GM10248 (cell line): ENCODE measurements around the gene LAMC1.

ENCODE experiments used
- CTCF ChIA-PET: fragments of 300-600 bp; sonication (Branson Sonifier 250); formaldehyde crosslinking; extraction: SDS; loops from one replicate; lab custom pipeline; 2021; ENCODE audit warnings: antibody characterized with exemption; lab: Yijun Ruan, JAX
- POLR2A ChIA-PET: fragments of 350-650 bp; sonication (Branson Sonifier 250); formaldehyde crosslinking; extraction: SDS; loops from one replicate; lab custom pipeline; 2020; ENCODE audit warnings: antibody characterized with exemption; lab: Yijun Ruan, JAX
- DNase-seq: peaks from one replicate; pipeline ENCODE4 v3.0.0; 2012; ENCODE audit errors: extremely low spot score
- CTCF ChIP-seq: IDR thresholded peaks from 2 replicates; pipeline ENCODE4 v1.5.1; 2012; ENCODE audit warnings: mild to moderate bottlenecking, low read depth; ENCODE audit errors: extremely low read depth, missing control alignments, control extremely low read depth

LAMC1 gene

GRCh38 chr1:183125279-183125999 lies 102.2 kb downstream of the LAMC1 start:
- TF ChIP-seq CTCF: no peak
- ChIA-PET POLR2A (no interaction called here), CTCF (interaction anchor here (1.4 kb wide), 1 partner anchor 12 kb away, joined by 5 read pairs; no protein-coding TSS in a partner anchor)
- DNase-seq: no peak

GRCh38 chr1:183126000-183126366 lies 102.8 kb downstream of the LAMC1 start:
- no peak for TF ChIP-seq CTCF
- ChIA-PET POLR2A (no interaction called here), CTCF (interaction anchor here (1.4 kb wide), 1 partner anchor 12 kb away, joined by 5 read pairs; no protein-coding TSS in a partner anchor)
- no peak for DNase-seq

- CTCF ChIA-PET: interaction anchor here (0.9 to 1.4 kb wide), 2 partner anchors 11 to 164 kb away, joined by 3 to 5 read pairs; no protein-coding TSS in a partner anchor
- DNase-seq: no peak
These were observed 103.3 kb downstream of the LAMC1 start for GRCh38 chr1:183126528-183126927.

GRCh38 chr1:183129921-183130690 lies 106.9 kb downstream of the LAMC1 start:
- ChIA-PET POLR2A (no interaction called here), CTCF (no interaction called here)
- DNase-seq: no peak
- TF ChIP-seq CTCF: no peak

More at GRCh38 chr1:183126528-183126927, 103.3 kb downstream of the LAMC1 start:
- TF ChIP-seq CTCF: no peak
- POLR2A ChIA-PET: no interaction called here

- no peak for TF ChIP-seq CTCF
- no peak for DNase-seq
- CTCF ChIA-PET: no interaction called here
- POLR2A ChIA-PET: no interaction called here
These were observed 107.9 kb downstream of the LAMC1 start for GRCh38 chr1:183131166-183131565.

GRCh38 chr1:183135336-183135735 lies 112.1 kb downstream of the LAMC1 start:
- DNase-seq: no peak
- no peak for TF ChIP-seq CTCF
- CTCF ChIA-PET: interaction anchor here (0.8 kb wide), 1 partner anchor 12 kb away, joined by 3 read pairs; no protein-coding TSS in a partner anchor
- POLR2A ChIA-PET: no interaction called here
